ENCODE measurements around the gene SRSF4. TPM values are rescaled to one million over a fixed set of nuclear protein-coding genes. Genes with fewer than 3 reads are reported as not detected.

The SRSF4 gene
- total and polyA plus RNA-seq, 2 of the 8 experiments (the other 6 are each of a cell fraction or from before 2014, with no cell fraction given): 34.9 to 86.5 TPM

- TF ChIP-seq CEBPB (IDR thresholded peaks at IDR 0.05; ENCODE audit: low read depth, low read length): no peak
- TF ChIP-seq CHD1 (IDR thresholded peaks at IDR 0.05; ENCODE audit: low read depth, low read length): no peak
- TF ChIP-seq HDAC6 (IDR thresholded peaks at IDR 0.05; ENCODE audit: low read depth, low read length): no peak
- TF ChIP-seq TBP (IDR thresholded peaks at IDR 0.05; ENCODE audit: low read depth, low read length): peak; percentile 26; the same call in 1 of the 2 replicates
- TF ChIP-seq CTCF (IDR thresholded peaks at IDR 0.05; ENCODE audit: control extremely low read depth in 1 of 3, insufficient read depth in 1 of 3, low read depth in 1 of 3, low read length in 3 of 3): peak in 2 of 3 experiments; percentile 86 to 99; a peak in 3 of 4 replicates
- TF ChIP-seq POU5F1 (IDR thresholded peaks at IDR 0.05; ENCODE audit: low read depth, low read length): no peak
- TF ChIP-seq EZH2 (IDR thresholded peaks at IDR 0.05; ENCODE audit: low read depth, low read length, severe bottlenecking): no peak
- no peak for TF ChIP-seq RNF2 (IDR thresholded peaks at IDR 0.05; ENCODE audit: borderline replicate concordance, low read depth, low read length, missing control alignments, poor library complexity, severe bottlenecking)
- TF ChIP-seq JUND (IDR thresholded peaks at IDR 0.05; ENCODE audit: low read length): no peak
- TF ChIP-seq NRF1 (IDR thresholded peaks at IDR 0.05; ENCODE audit: low read depth, low read length): no peak
- no peak for TF ChIP-seq POLR2A (IDR thresholded peaks at IDR 0.05; ENCODE audit: control extremely low read depth in 1 of 2, low read depth in 2 of 2, low read length in 2 of 2)
- TF ChIP-seq SIN3A (conservative IDR thresholded peaks at IDR 0.05 in 1 of 2, IDR thresholded peaks at IDR 0.05 in 1 of 2; ENCODE audit: low read depth in 1 of 2, low read length in 2 of 2): peak in 1 of 2 experiments; percentile 64; a peak in 2 of 4 replicates
- TF ChIP-seq MAFK (IDR thresholded peaks at IDR 0.05; ENCODE audit: low read depth, low read length): no peak
- no peak for TF ChIP-seq BCL11A (IDR thresholded peaks at IDR 0.05; ENCODE audit: low read depth in 2 of 2, low read length in 2 of 2)
- peak; percentile 68 for TF ChIP-seq POLR2AphosphoS5 (IDR thresholded peaks at IDR 0.05; ENCODE audit: low read depth, low read length)
- no peak for TF ChIP-seq NANOG (IDR thresholded peaks at IDR 0.05; ENCODE audit: insufficient read depth, low read depth, low read length, poor library complexity, severe bottlenecking)
- TF ChIP-seq CREB1 (IDR thresholded peaks at IDR 0.05): peak; percentile 82
- no peak for TF ChIP-seq KDM4A (IDR thresholded peaks at IDR 0.05; ENCODE audit: low read depth, low read length, severe bottlenecking)
- peak; percentile 18; the same call in 1 of the 2 replicates for TF ChIP-seq E2F6 (IDR thresholded peaks at IDR 0.05)
- no peak for TF ChIP-seq TAF7 (optimal IDR thresholded peaks at IDR 0.05; ENCODE audit: borderline replicate concordance, low read depth, low read length)
- TF ChIP-seq GTF2F1 (IDR thresholded peaks at IDR 0.05; ENCODE audit: borderline replicate concordance, low read depth, low read length): no peak
- TF ChIP-seq YY1 (IDR thresholded peaks at IDR 0.05; ENCODE audit: low read depth, low read length): 0 out of 2 replicates have a peak, but pooled peaks have one; percentile 6
Measured at GRCh38 chr1:29120947-29121485, 60.7 kb downstream of the SRSF4 start (continued).

All from H1 (cell line).